ENCODE measurements around the gene BCOR. TPM values are rescaled to one million over a fixed set of nuclear protein-coding genes. Genes with fewer than 3 reads are reported as not detected.

BCOR gene
- total and polyA plus RNA-seq, 11 donors: 6.7 to 40.1 (median 17.9) TPM

GRCh38 chrX:40003071-40003427 is 94.7 kb downstream of the BCOR start:
- H3K4me3 ChIP-seq: no peak overlapping the region
- no peaks in the 10 kb centered on the region for H3K36me3 ChIP-seq
- TF ChIP-seq CTCF (IDR thresholded peaks at IDR 0.05) (no peak), POLR2A (IDR thresholded peaks at IDR 0.05) (no peak)
- H3K27me3 ChIP-seq: peaks cover 0 to 51% (median 0%) of the 10 kb centered on the region in 9 donors
- WGBS, 4 donors: 75 to 81% (median 79%) methylated on average over 4 of the region's 4 CpGs
- H3K4me1 ChIP-seq: peaks cover 0 to 18% (median 1%) of the 10 kb centered on the region in 12 donors
- intact Hi-C loops (cut with DNase I): loop anchor here in 3 of 10 donors (10.0 kb wide), 3 partner anchors 68 to 178 kb away; no protein-coding TSS in a partner anchor
- ATAC-seq (no peak), DNase-seq (no peak)
- H3K9me3 ChIP-seq: no peaks in the 10 kb centered on the region
- peak overlapping the region in 3 of 12 donors; percentile 2 to 38 (median 24) for H3K27ac ChIP-seq

All from heart left ventricle (tissue), 16 donors.